A673 (cell line): ENCODE data around the gene RNF44. TPM values are rescaled to one million over a fixed set of nuclear protein-coding genes. Genes with fewer than 3 reads are reported as not detected.

ENCODE experiments used
- BruUV-seq: library from RNA; stranded (reverse); fragments of 400-500 nt; replicated peaks from 2 replicates; lab custom pipeline; 2021; lab: Mats Ljungman, UMichigan
- CTCF ChIA-PET: fragments of 300-600 bp; sonication (Branson Sonifier 250); formaldehyde crosslinking; loops from one replicate; lab custom pipeline; 2022; ENCODE audit warnings: antibody characterized with exemption; lab: Charles Lee
- POLR2A ChIA-PET: fragments of 300-600 bp; sonication (Branson Sonifier 250); formaldehyde crosslinking; loops from one replicate; lab custom pipeline; 2022; ENCODE audit warnings: antibody characterized with exemption; ENCODE audit not compliant: low non-redundant PET; lab: Charles Lee
- DNase-seq: peaks from one replicate; pipeline ENCODE4 v3.0.0-alpha.2; 2015; ENCODE audit warnings: low spot score
- H3K27ac ChIP-seq: fragments of 200-600 bp; sonication (generic); 2 replicates; pipeline ENCODE4 v1.5.1; 2016; ENCODE audit warnings: mixed run types, low read depth, mild to moderate bottlenecking, mixed read lengths, antibody characterized with exemption, low read length; ENCODE audit not compliant: poor library complexity, severe bottlenecking
- H3K27me3 ChIP-seq: fragments of 200-600 bp; sonication (generic); replicated peaks from 2 replicates; pipeline ENCODE4 v1.6.1; 2017; ENCODE audit warnings: mixed run types, low read depth, mild to moderate bottlenecking, mixed read lengths, antibody characterized with exemption, low read length; ENCODE audit not compliant: insufficient read depth, poor library complexity
- H3K36me3 ChIP-seq: fragments of 200-600 bp; sonication (generic); 2 replicates; pipeline ENCODE4 v1.6.1; 2016; ENCODE audit warnings: mixed run types, mild to moderate bottlenecking, mixed read lengths, antibody characterized with exemption, low read length; ENCODE audit not compliant: insufficient read depth, poor library complexity, severe bottlenecking
- H3K4me1 ChIP-seq: fragments of 200-600 bp; sonication (generic); 2 replicates; pipeline ENCODE4 v1.6.1; 2017; ENCODE audit warnings: mixed run types, mild to moderate bottlenecking, mixed read lengths, antibody characterized with exemption, low read length; ENCODE audit not compliant: insufficient read depth, poor library complexity, severe bottlenecking
- H3K4me3 ChIP-seq: fragments of 200-600 bp; sonication (generic); 2 replicates; pipeline ENCODE4 v1.5.1; 2016; ENCODE audit warnings: low read depth, mixed run types, mild to moderate bottlenecking, mixed read lengths, low read length; ENCODE audit not compliant: poor library complexity, severe bottlenecking
- H3K9me3 ChIP-seq: fragments of 200-600 bp; sonication (generic); 2 replicates; pipeline ENCODE4 v1.6.1; 2016; ENCODE audit warnings: mixed run types, low read depth, mild to moderate bottlenecking, mixed read lengths, antibody characterized with exemption, low read length; ENCODE audit not compliant: poor library complexity, severe bottlenecking
- CTCF ChIP-seq: fragments of 300-800, 200-600 bp; sonication (generic); conservative IDR thresholded peaks from 2 replicates; pipeline ENCODE4 v1.5.1; 2017; ENCODE audit warnings: low read depth, mild to moderate bottlenecking, antibody characterized with exemption, low read length, moderate library complexity, mixed read lengths
- EZH2 ChIP-seq: fragments of 200-600 bp; sonication (generic); IDR thresholded peaks from 2 replicates; pipeline ENCODE4 v1.6.1; 2017; ENCODE audit warnings: borderline replicate concordance, low read depth, mild to moderate bottlenecking, mixed read lengths, antibody characterized with exemption, low read length; ENCODE audit not compliant: poor library complexity, severe bottlenecking
- intact Hi-C: fragments of 100-400 bp; cut with micrococcal nuclease; formaldehyde crosslinking; loops from one replicate; pipeline ENCODE4 v1.10.0; 2022; ENCODE audit not compliant: unreplicated experiment
- total RNA-seq: library from RNA; stranded (reverse); gene quantifications from 2 replicates; pipeline ENCODE4 v1.2.3, GENCODE V29; 2021

RNF44 gene
- total RNA-seq, 1 experiment from 2014 or later: 92.8 TPM

- H3K9me3 ChIP-seq: no peaks in the 10 kb centered on the region
- no peaks in the 10 kb centered on the region for H3K27me3 ChIP-seq
- CTCF ChIA-PET: no interaction called here
- peaks cover 29% of the 10 kb centered on the region for H3K36me3 ChIP-seq
- TF ChIP-seq EZH2 (no peak), CTCF (no peak)
- H3K4me3 ChIP-seq: peak overlapping the region; percentile 99
- POLR2A ChIA-PET: interaction anchor here (0.7 kb wide), 1 partner anchor 9 kb away, joined by 7 read pairs; no protein-coding TSS in a partner anchor
- no peak for DNase-seq
- peaks cover 51% of the 10 kb centered on the region for H3K4me1 ChIP-seq
- intact Hi-C loops: no loop called here
- no TSS peak for BruUV-seq
- peak overlapping the region; percentile 98 for H3K27ac ChIP-seq
Measured at GRCh38 chr5:176533894-176534611, 3.1 kb downstream of the RNF44 start.

- peak; percentile 67 for DNase-seq
- H3K27me3 ChIP-seq: no peaks in the 10 kb centered on the region
- CTCF ChIA-PET: no interaction called here
- TF ChIP-seq EZH2: no peak
- TF ChIP-seq CTCF: no peak
- BruUV-seq: no TSS peak
- no peaks in the 10 kb centered on the region for H3K9me3 ChIP-seq
- intact Hi-C loops: no loop called here
- H3K4me3 ChIP-seq: peak overlapping the region; percentile 99
- peak overlapping the region; percentile 98 for H3K27ac ChIP-seq
- H3K36me3 ChIP-seq: peaks cover 35% of the 10 kb centered on the region
- peaks cover 44% of the 10 kb centered on the region for H3K4me1 ChIP-seq
- POLR2A ChIA-PET: interaction anchor here (0.7 kb wide), 1 partner anchor 10 kb away, joined by 7 read pairs; no protein-coding TSS in a partner anchor
Measured at GRCh38 chr5:176533390-176533789, 3.8 kb downstream of the RNF44 start.

- POLR2A ChIA-PET: no interaction called here
- intact Hi-C loops: no loop called here
- peaks cover 41% of the 10 kb centered on the region for H3K4me1 ChIP-seq
- no peak for TF ChIP-seq EZH2
- no peak for TF ChIP-seq CTCF
- CTCF ChIA-PET: no interaction called here
- no peak for DNase-seq
- no peak overlapping the region for H3K4me3 ChIP-seq
- BruUV-seq: no TSS peak
- no peaks in the 10 kb centered on the region for H3K27me3 ChIP-seq
- H3K27ac ChIP-seq: no peak overlapping the region
- no peaks in the 10 kb centered on the region for H3K9me3 ChIP-seq
- peaks cover 41% of the 10 kb centered on the region for H3K36me3 ChIP-seq
Measured at GRCh38 chr5:176532795-176533194, 4.4 kb downstream of the RNF44 start.
